Measurements from ENCODE around the gene ITGA11.

The ITGA11 gene

DNA sequence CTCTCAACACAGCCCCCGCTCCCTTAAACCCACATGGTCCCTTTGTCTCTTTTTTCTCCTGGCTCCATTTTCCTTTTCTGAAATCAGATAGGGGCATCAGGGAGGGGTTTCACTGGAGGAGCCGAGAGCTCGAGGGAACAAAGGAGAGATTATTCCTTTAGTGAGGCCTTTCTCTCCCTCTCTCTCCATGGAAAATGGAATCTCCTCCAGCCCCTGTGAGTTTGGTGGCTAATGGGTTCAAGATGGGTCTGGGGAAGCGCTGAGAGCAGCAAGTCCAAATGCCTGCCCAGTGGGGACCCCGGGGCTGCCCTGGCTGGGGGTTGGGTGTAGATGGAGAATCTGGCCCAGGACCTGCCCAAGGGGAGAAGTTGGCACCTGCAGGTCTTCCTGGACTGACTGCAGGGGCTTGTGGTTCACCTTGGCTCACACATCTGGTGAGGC is 56.8 kb downstream of the ITGA11 start:
- no peak for DNase-seq (ENCODE audit: low spot score)

DNA sequence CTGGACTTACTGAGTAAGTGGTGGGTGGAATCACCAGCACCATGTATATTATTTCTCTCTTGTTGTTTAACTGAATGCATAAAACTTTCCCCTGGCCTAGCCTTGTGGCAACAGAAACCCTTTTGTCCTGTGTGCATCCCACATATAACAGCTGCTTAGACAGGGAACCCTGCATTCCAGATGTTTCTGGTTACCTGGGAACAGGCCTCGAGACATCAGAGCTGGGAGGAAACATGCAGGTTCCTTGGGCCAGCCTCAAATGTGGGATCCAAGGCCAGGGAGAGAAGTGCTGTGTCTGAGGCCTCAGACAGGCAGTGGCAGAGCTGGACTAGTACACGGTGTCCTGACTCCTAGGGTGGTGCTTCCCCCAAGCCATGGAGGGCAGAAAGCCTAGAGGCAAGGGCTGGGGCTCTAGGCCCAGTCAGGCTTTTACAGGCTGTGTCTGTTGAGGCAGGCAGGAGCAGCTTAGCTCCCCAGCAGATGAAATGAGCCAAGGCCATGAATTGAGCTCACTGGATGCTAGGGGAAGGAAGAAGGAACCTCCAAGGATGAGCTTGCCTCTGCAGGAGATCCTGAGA is 57.7 kb downstream of the ITGA11 start:
- DNase-seq (ENCODE audit: low spot score): no peak

DNA sequence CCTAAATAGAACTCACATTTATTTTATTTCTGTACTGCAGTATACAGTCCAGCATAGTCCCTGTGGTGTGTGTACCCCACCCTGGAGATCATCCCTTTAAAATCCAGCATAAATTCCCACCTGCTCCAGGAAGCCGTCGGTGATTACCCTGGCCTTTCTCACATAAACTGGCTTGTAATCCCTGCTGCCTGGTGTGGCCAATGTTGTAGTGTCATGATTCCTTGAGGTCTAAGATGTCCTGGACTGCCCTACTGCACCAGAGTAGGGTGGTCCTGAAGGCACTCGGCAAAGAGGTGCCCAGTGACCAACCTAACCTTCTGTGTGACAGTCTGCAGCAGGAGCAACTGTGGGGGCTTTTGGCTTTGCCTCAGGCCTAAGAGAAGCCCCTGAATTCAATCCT is 58.9 kb downstream of the ITGA11 start:
- no peak for DNase-seq (ENCODE audit: low spot score)

DNA sequence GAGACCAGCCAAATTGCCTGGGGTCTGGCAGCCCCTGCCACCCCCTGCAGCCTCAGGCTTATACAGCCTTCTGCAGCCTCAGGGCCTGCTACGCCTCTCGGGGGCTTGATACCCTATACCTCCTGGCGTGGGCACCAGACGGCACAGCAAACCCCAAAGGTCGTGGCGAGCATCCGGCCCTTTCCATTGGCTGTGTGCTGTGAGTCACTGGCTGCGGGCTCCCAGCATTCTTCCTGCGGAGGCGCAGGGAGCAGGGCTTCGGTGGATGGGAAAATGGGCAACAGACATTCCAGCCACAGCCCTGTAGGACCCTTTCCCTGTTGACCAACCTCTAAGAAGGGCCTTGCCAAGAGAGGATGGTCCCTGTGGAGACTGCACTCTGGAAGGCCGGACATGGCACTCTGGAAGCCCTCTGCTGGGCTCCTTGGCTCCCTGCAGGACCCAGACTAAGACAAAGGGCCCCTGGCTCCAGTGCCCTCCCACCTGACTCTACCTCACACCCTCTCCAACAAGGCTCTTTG is 59.6 kb downstream of the ITGA11 start:
- DNase-seq (ENCODE audit: low spot score): no peak

DNA sequence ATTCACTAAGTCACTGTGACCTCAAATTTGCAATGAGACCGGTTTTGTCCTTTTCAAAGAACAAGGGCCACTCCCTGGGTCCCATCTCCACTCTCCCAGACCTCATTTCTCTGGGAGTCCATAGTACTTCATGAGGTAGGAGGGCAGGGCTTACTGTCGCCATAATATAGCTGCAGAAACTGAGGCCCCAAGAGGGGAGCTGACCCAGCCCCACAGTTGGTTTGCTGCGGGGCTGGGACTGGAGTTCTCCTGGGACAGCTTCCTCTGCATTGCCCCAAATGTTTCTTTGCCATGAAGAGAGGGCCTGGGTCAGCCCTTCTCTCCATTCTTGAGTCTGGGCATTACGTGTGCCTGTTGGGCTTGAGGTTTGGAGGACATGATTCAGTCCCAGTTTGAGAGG is 60.1 kb downstream of the ITGA11 start:
- DNase-seq (ENCODE audit: low spot score): no peak

DNA sequence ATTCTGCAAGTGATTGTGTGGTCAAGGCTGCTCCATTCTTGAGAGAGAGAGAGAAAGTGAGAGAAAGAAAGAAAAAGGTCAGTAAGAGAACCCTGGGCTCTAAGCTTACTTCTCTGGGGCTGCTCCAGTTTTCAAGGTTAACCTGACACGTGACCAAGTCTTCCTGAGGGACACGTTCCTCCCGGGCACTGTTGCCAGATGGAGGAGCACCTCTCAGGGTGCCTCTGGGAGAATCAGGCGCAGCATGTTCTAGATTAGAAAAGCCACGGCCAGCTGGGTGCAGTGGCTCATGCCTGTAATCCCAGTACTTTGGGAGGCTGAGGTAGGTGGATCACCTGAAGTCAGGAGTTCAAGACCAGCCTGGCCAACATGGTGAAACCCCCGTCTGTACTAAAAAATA is 60.8 kb downstream of the ITGA11 start:
- DNase-seq (ENCODE audit: low spot score): no peak

DNA sequence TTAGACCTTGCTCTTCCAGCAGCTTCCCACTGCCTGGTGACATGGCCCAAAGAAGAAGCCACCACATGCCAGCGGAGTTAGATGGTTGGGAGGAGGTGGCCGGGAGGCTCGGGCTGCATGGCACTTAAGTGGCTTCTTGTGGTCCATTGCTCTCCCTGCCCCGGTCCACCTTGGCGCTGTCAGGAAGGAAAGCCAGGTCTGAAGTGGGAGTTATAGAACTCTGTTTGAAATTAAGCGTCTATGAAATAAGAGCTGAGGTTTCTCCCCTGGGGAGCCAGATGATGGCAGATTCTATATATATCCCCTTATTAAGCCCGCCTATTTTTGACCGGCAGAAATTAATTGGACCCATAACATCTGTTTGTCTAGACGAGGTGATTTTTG is 61.2 kb downstream of the ITGA11 start:
- DNase-seq (ENCODE audit: low spot score): no peak

DNA sequence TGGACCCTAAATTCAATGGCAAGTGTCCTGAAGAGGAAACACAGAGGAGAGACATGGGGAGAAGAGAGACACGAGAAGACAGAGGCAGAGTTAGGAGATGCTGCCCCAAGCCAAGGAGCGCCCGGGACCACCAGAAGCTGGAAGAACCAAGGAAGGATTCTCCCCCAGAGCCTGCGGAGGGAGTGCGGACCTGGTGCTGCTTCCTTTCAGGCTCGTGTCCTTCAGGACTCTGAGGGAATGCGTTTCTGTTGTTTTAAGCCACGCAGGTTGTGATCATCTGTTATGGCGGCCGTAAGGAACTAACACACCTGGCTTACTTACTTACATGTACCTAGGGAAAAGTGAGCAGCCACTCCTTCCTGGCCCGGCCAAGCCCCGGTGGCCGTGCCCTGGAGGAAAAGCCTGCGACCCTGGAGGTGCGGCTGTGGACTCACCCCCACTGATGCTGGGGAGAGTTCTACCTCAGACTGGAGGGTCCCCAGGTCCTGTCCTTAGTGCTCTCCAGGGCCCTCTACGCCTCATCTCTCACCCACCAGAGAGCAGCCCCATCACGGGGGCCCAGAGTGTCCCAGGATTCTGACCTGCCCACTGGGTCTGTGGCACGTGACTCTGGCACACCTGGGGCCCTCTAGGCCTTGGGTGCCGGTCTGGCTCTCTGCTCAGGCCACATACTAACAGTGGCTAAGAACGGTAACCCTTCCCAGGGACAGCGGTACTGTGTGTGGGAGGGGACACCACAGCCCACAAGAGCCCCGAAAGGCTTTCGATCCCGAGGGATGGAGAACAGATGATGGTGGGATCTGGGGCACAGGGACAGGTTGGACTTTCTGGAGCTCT is 61.8 kb downstream of the ITGA11 start:
- DNase-seq (ENCODE audit: low spot score): no peak

DNA sequence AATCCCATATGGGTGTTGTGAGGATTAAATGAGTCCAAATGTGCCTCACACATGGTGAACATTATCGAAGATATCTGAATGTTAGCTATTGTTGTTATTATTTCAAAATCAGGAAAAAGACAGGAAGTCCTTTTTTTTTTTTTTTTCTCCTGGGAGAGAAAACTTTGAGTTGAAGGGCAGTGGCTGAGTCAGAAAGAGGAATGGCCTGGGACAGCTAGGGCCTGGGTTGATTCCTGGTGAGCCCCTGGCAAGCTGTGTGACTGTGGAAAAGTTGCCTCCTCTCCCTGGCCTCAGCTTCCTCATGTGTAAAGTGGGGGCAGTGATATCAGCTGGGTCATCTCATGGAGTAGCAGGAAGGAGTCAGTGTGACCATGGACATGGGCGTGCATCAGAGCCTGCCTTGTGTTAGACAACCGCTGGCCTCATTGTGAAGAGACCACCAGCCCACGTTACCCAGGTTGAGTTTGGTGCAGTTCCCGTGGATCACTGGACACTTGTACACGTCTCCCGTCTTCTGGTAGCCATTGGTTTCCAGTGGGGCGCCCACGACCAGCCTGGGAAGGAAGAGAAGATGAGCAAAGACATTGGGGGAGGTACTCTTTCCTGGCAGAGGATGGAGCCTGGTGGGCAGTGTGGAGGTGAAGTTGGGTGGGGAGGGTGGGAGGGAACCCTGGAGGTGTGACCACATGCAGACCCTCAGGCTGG is 63.1 kb downstream of the ITGA11 start:
- no peak for DNase-seq (ENCODE audit: low spot score)

DNA sequence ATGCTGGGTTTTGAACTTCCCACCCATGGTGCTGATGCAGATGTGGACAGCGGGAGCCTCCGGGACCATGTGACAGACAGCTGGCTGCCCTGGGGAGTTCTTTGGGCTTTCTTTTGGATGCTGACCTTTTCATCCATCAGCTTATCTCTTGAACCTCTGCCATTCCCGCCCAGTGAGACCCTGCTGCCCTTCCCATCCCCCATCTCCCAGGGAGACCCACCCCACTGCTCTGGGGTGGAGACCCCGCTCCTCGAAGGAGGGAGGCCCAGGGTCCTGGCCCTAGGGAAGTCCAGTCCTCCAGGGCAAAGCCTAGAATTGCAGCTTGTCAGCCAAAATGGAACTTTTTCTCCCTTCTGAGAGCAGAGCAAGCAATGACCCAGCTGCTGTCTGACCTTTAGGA is 64.0 kb downstream of the ITGA11 start:
- DNase-seq (ENCODE audit: low spot score): no peak

DNA sequence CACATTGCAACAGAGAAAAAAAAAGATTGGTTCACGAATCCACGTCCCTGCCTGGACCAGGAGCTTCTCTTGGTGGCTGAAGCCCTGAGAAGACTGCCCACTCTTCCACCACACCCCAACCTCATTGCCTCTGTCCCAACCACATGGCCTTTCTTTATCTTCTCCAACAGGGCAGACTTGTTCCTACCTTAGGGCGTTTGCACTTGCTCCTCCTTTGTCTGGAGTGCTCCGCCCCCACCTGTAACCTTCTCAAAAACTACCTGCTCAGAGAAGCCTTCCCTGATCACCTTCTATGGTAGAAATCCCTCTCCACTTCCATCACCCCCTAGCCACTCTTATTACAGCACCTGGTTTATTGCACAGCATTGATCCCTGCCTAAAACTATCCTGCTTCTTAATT is 64.7 kb downstream of the ITGA11 start:
- DNase-seq (ENCODE audit: low spot score): no peak

DNA sequence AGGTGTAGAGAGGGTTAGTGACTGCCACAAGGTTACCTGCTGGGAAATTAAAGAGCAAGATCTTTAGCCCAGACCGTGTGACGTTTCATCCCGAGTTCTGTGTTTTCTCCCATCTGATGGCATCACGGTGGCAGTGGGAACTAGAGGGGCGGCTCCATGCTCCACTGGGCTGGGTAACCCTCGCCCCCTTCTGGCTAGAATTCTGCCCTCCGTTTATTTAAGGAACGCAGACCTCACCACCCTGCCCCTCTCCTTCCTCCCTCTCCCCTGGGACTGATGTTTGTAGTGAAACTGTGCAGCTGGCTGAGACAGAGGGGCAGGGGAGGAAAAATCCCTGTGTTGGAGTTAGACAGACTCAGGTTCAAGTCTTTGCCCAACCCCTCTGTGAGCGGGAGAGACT is 65.6 kb downstream of the ITGA11 start:
- no peak for DNase-seq (ENCODE audit: low spot score)

DNA sequence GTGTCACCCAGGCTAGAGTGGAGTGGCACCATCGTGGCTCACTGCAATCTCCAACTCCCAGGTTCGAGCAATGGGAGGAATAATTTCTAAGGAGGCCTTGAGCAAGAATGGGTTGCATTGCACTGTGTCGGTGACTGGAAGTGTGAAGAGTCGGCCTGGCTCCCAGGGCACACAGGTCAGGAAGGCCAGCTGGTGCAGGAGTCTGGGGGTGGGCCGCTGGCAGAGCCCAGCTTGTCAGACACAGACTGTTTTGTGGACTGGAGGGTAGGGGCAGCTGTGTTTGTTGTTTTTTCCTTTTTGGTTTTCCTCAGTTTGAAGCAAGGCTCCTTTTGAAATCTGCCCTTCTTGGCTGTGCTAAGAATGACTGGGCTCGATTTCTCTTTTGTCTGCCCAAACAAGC is 66.2 kb downstream of the ITGA11 start:
- no peak for DNase-seq (ENCODE audit: low spot score)

DNA sequence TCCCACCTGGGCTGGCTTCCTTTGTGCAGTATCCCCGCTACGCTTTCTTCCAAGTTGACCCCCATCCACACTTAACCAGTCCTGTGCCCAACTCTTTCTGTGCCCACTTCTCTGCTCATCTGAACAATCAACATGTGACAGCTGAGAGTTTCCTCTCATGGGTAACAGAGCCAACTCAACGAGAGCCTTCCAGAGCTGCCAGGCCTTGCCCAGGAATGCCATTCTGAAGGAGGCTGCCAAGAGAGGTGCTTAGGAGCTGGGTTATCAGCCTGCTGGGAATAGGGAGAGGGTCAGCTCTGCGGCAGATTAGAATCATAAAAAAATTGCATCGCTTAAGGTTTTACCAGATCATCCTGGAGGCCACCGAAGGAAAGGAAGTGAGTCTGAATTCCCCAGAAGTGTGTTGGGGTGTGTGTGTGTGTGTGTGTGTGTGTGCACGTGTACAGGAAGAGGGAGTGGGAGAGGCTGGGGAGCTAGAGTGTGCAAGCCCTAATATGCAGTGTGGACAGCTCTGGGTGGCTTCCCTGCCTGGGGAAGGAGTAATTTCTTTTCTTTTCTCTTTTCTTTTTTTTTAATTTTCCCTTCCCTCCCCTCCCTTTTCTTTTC is 66.7 kb downstream of the ITGA11 start:
- no peak for DNase-seq (ENCODE audit: low spot score)

DNA sequence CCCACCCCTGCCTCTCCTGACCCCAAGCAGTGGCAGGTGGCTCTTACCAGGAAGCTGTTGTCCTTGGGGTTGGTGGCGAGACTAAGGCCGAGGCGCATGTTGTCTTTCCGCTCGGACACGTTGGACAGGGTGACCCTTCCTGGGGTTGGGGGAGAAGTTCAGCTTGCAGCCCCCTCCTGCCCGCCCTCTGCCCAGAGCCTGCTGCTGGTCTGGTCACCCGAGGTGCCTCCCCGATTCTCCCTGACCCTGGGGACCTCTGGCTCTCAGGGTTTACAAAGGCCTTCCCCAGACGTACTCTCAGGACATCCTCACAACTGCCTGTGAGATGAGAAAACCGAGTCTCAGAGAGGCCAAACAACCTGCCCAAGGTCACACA is 67.3 kb downstream of the ITGA11 start:
- DNase-seq (ENCODE audit: low spot score): no peak

DNA sequence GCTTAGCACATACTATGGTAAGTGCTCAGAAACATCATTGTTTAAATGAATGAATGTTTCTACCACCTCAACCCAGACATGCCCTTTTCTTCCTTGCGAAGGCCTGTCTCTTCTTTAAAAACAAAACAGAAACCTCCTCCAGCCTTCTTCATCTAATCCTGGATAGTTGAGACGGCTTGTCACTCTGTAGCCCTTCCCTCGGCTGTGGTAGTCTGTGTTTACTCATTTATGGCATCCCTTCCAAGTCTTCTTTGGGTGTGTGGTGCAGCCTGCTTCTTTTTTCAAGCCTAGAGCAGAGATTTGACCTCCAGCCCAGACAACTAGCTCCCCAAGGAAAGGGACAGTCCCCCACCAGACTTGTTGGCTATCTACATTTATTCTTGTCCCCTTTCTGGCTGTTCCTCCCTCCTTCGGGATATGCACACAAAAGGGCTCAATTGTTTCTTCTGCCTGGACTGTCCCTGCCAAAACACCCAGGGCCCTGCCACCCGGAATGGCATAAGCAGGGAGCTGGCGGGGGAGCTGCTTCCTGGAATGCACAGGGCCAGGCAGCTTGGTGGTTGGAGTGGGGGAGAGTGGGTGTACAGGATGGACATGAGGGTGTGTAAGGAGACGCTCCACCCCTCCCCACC is 67.8 kb downstream of the ITGA11 start:
- DNase-seq (ENCODE audit: low spot score): no peak

DNA sequence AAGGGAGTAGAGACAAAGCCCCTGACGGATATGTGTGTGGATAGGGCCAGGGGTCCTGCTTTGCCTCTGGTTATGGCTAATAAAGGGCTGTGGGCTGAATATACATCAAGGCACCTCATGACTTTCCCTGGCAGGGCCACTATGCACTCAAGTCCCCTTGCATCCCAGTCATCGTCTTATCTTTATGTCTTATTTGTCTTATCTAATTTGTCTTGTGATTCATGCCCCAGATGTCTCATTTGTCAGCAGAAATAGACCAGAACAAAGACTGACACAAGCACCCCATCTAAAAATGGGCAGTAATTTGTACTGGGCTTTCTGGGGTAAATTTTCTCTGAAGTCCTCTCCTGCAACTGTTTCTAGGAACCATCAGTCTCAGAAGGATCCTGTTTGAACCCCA is 68.6 kb downstream of the ITGA11 start:
- no peak for DNase-seq (ENCODE audit: low spot score)

DNA sequence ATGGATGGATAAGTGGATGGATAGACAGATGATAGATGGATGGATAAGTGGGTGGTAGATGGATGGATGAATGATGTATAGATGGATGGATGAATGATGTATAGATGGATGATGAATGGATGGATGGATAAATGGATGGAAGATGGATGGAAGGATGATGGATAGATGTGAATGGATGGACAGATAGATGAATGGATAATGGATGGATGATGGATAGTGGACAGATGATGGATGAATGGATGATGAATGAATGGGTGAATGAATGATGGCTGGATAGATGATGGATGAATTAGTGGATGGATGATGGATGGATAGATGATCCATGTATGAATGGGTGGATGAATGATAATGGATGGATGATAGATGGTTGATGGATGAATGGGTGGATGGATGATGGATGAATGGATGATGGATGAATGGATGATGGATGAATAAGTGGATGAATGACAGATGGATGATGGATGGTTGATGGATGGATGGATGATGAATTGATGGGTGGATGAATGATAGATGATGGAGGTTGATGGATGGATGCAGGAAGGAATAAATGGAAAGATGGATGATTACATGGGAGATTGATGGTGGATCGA is 69.3 kb downstream of the ITGA11 start:
- DNase-seq (ENCODE audit: low spot score): no peak

DNA sequence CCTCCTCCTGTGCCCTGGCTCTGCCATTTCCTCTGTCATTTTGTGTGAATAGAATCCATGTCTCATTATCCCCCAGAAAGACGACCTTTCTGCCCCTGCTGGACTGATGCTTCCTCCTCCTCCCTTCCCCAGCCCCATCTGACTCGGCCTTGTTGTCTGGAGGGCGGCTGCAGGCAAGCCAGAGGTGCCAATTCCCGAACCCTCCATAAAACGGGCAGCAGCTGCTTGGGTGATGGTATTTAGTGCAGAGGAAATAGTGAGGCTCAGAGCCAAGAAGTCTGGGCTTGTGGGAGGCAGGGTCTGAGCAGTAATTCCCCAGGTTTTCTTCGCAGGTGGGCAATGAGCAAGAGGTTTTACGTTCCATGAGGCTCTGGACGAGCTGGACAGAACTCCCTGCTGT is 71.2 kb downstream of the ITGA11 start:
- no peak for DNase-seq (ENCODE audit: low spot score)

DNA sequence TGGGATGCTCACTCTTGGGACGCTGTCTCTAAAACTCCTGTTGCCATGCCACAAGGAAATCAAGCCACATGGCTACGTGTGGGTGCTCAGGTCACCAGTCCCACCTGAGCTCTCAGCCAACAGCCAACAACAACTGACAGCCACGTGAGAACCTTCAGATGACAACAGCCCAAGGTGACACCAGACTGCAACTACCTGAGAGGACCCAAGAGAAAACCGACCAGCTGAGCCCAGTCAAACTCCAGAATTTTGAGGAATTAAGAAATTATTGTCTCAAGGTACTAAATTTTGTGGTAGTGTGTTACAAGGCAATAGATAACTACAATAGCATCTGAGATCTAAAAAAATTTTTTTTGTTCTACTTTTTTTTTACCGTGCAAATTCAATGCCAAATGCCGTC is 75.2 kb downstream of the ITGA11 start:
- no peak for DNase-seq (ENCODE audit: low spot score)

DNA sequence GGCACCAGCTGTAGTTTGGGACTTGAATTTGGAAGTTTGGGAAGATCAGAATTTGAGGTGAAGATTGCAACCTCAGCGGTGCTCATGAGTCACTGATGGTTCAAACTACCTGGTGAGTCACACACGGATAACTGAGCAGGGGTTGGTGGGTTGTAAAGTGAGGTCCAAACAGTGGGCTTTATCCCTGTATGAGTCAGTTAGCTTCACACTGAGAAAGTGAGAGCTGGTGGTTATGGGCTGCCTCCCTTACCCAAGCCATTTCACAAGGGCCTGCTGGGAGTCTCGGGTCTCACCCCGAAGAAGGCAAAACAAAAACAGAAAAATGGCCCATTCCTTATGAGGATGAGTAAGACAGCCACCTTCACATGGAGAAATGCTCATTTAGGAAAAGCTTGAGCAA is 77.0 kb downstream of the ITGA11 start:
- DNase-seq (ENCODE audit: low spot score): no peak

DNA sequence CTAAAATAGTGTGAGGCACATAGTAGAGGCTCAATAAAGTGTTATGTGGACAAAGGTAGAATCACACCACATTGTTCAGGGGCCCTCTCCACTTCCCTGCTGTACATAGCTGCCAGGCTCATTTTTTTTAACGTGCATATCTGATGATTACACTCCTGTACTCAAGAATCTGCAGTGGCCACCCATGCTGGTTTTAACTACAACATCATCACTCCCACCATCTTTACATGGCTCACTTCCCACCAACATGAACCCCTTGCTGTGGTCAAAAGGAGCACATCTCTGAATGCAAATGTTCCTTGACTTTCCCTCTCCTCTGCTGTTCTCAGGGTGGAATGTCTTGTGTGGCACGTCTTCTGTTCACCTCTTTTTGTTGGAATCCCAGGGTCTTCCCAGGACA is 77.7 kb downstream of the ITGA11 start:
- DNase-seq (ENCODE audit: low spot score): no peak

Data from kidney capillary endothelial cell (primary cell).